ENCODE measurements around the gene MCM8.

DNA sequence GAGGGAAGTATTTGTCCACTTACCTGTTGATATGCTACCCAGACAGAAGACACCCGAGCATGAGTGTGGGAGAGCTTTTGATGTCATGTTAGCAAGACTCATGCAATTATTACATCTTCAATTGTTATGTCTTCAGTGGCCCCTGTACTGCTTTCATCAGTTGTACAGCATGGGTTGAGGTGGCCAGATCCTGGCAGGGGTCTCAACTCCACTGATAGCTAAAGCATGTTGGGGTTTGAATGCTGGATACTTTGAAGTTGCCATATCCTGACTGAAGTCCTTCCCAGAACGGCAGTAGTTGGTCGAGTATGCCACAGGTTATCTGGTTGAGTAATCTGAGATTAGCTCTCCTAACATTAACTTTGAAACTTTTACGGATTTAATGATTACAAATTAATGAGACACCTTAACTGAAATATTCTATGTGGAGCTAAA, 56.7 kb downstream of the MCM8 start:
- no peak for TF ChIP-seq POLR2AphosphoS5 (IDR thresholded peaks at IDR 0.05)
- TF ChIP-seq CTCF (IDR thresholded peaks at IDR 0.05), result no peak
- TF ChIP-seq POLR2A (IDR thresholded peaks at IDR 0.05), result no peak

Data from gastroesophageal sphincter (tissue), 3 donors.